HG03378 (cell line): Measurements from ENCODE around the gene WNK2.

Experiments
- ATAC-seq: cut with Tn5 transposase; IDR thresholded peaks from one replicate; pipeline ENCODE4 v1.9.1; 2021; ENCODE audit warnings: mild to moderate bottlenecking, moderate library complexity; ENCODE audit not compliant: unreplicated experiment

The WNK2 gene

DNA sequence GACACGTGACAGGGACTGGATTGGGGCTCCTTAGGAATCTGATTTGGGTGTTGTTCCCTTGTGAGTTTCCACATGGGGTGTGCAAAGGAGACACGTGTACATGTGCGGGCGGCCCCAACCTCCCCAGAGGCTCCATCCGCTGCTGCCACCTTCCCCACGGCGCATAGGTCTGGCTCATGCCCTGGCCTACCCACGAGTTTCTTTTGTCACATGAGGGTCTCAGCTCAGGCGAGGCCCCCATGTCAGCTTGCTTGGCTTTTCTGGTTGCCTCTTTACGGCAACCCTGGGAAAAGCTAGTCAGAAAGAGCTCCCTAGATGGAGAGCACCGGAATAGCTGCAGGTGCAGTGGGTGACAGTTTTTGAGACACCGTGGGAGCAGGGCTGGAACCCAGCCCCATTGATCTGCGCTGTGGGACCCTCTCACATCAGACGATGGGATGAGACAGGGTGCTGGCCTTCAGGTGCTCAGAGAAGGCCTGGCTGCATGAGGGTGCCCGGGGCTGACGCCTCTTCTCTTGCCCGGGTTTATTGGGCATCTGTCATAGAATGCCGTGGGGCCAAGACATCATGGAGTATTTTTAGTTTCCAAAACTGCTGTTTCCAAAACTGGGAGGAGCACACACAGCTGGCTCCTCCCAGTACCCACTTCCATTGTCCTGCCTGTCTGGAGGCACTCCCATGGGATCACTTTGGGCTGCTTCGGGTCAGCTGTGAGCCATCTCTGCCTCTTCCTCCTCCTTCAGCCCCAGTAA is 107.8 kb downstream of the WNK2 start:
- no peak for ATAC-seq

DNA sequence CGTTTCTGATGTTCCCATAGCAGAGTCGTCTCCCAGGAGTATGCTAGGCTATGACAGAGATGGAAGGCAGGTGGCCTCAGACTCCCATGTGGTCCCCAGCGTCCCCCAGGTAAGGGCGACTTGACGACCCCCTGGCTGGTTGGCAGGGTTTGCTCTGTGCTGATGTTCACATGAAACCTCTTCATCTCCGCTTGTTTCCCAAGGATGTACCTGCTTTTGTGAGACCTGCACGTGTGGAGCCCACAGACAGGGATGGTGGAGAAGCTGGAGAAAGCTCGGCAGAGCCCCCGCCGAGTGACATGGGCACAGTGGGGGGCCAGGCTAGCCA is 108.3 kb downstream of the WNK2 start:
- no peak for ATAC-seq

- ATAC-seq, result no peak
Measured at GRCh38 chr9:93292664-93293328, 108.9 kb downstream of the WNK2 start.

DNA sequence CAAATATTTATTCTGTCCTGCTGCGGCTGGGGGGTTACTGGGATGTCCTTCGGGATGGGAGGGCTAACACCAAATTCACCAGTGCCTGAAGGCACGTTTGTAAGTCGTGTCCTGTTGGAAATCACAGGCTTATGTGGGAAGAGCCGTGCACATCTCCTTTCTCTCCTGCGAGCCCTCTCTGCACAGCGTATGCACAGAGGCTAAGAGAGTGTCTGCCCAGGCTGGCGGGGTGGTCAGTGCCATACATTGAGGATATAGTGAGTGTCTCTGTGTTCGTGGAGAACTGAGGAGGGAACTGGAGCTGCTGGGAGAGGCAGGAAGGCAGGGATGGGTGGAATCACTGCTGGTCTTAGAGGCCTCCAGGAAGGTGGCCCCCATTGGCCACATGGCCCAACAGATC is 110.1 kb downstream of the WNK2 start:
- no peak for ATAC-seq

DNA sequence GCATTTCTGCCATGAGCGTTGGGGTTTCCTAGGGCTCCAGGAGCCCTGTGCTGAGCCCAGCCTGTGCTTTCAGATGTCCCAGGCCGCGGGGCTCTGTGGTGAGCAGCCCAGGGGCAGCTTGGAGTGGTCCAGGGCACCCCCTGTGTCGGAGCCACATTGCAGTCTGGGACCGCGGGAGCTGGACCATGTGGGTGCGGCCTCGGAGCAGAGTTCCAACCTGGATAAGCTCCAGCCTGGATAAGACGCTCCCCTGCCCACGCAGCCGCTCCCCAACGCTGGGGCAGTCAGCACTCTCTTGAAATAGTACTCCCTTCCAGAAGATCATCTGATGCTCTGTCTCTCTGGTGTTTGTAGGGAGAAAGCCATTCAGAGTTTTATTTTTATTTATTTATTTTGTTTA is 111.1 kb downstream of the WNK2 start:
- no peak for ATAC-seq

DNA sequence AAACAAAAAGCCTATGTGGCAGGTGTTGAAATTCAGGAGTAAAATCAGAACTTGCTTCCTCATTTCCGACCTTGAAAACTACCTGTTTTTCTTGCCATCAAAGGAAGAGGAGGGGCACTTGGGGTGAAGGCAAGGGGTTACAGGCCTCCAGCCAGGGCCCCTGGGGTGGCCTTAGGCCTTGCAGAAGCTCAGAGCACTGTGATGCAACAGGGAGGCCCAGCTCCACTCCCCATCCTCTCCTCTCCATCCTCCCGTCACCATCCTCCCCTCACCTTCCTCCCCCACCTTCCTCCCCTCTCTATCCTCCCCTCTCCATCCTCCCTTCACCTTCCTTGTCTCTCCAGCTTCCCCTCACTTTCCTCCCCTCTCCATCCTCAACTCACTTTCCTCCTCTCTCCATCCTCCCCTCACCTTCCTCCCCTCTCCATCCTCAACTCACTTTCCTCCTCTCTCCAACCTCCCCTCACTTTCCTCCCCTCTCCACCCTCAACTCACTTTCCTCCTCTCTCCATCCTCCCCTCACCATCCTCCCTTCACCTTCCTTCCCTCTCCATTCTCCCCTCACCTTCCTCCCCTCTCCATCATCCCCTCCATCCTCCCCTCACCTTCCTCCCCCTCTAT is 111.6 kb downstream of the WNK2 start:
- no peak for ATAC-seq

DNA sequence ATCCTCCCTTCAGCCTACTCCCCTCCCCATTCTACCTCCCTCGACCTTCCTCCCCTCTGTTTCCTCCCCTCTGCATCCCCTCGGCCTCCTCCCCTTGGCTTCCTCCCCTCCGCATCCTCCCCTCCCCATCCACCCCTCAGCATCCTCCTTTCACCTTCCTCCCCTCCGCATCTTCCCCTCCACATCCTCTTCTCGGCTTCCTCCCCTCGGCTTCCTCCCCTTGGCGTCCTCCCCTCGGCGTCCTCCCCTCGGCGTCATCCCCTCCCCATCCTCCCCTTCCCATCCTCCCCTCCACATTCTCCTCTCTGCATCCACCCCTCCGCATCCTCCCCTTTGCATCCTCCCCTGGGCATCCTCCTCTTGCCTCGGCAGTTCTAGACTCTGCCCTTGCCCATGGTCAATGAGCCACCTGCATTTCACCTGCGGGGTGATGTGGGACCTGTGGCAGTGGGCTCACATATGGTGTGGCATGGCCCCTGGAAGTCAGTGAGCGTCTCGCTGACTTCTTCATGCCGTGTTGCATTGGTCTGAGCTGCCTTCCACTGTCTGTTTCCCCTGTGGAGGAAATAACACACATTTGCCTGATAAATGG is 113.0 kb downstream of the WNK2 start:
- no peak for ATAC-seq

- no peak for ATAC-seq
Measured at GRCh38 chr9:93297659-93298497, 113.9 kb downstream of the WNK2 start.

GRCh38 chr9:93298498-93299417 is 114.8 kb downstream of the WNK2 start:
- no peak for ATAC-seq

DNA sequence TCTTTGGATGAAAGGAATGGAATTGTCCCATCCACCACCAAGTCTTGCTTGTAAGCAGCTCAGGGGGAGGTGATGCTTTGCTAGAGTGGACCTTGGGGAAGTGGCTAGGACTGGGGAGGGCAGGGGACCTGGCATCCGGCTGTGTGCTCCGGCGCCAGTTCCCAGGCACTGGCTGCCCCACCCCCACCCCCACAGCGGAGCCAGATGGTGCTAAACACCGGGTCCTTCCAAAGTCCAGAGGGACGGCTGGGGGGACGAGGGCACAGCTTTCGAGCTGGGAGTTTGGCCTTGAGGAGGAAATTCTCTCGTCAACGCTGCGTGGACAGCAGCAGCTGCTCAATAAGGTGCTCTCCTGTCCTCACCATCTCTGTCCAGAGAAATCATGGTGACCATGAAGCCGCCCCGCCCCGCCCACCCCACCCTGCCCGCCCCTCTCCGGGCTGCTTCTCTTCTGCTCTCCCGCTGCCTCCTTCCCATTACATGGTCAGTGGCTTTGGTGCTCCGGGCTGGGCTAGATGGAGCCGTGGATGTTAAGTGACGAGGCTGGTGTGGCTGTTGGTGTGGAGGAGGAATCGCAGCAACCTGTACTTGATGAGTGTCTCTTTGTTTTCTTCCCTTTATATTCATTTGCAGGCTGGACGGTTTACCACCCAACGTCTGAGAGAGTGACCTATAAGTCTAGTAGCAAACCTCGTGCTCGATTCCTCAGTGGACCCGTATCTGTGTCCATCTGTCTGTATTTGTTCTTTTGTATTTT is 115.7 kb downstream of the WNK2 start:
- no peak for ATAC-seq

DNA sequence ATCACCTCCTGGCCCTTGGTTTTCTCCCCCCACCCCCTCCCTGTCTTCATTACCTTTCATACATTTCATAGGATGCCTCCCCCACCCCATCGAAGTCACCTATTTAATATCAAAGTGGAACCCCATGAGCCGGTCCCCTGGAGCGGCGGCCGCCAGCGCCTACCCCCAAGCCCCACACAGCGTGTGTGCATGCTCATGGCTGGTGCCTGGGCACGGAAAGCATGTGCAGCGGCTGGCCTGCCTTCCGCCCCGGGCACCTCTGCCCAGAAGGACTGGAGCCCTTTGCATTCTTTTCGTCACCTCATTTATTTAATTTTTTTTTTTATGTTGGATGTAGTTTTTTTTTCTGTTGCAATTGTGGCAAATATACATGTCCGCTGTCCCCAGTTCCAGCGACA is 116.2 kb downstream of the WNK2 start:
- ATAC-seq, result no peak

GRCh38 chr9:93300585-93301081 is 116.7 kb downstream of the WNK2 start:
- no peak for ATAC-seq

- ATAC-seq, result no peak
Measured at GRCh38 chr9:93301291-93301811, 117.4 kb downstream of the WNK2 start.

GRCh38 chr9:93301911-93302541 is 118.1 kb downstream of the WNK2 start:
- no peak for ATAC-seq

- ATAC-seq, result no peak
Measured at GRCh38 chr9:93302586-93303257, 118.8 kb downstream of the WNK2 start.

DNA sequence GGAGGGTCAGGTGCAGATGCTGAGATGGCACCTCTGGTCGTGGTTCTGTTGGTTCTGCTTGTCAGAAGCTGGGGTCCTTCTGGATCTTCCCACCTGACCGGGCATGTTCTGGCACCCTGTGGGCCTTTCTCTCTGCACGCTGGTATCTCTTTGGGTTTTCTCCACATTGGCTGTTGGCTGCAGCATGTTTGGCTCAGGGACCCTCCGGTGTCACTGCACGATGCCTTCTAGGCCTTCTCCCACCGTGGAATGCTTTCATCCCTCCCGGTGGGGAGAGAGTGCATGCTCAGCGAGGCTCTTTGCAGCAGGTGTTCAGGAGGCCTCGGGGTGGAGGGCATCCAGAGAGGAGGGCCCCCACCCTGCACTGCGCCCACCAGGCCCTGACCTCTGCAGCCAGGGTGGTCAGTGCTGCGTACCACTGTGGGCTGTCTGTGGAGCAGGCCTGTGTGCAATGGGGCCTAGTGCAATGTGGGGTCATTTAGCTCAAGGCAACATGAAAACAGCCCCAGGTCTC is 119.4 kb downstream of the WNK2 start:
- no peak for ATAC-seq

DNA sequence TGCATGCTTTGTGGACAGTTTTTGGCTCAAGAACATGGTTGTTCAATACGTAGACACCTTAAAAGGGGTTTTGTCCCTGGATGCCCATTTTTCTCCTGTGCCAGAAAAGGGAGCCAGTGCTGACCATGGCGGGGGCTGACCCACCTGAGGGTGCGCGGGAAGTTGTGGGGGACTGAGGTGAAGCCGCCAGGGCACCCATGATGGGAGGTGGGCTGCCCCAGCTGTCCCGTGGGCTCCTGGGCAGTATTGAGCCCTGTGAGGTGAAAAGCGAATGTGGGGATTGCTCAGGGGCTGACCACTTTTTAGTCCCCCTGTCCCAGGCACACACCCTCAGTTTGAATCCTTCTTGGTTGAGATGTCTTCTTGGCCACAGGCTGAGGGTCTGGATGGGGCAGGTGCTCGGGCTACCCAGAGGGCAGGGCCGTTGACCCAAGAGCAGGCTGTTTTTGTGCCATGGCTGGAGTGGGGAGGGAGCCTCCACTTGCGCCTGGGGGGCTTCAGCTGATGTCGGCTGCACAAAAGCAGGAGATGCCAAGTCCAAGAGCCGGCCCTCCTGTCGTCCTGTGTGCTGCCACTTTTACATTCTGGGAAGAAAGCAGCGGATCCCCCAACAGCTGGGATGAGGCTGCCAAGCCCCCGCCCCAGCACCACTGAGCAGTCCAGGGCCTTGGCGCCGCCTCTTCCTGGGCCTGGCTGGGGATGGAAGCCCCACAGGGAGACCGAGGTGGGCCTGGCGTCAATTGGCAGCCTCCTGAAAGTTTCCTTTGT is 120.1 kb downstream of the WNK2 start:
- ATAC-seq, result no peak
